GM21825 (cell line): ENCODE data around the gene USP2.

ENCODE experiments used
- ATAC-seq: cut with Tn5 transposase; IDR thresholded peaks from one replicate; pipeline ENCODE4 v1.9.1; 2021; ENCODE audit warnings: mild to moderate bottlenecking, moderate library complexity; ENCODE audit not compliant: unreplicated experiment

Gene USP2

DNA sequence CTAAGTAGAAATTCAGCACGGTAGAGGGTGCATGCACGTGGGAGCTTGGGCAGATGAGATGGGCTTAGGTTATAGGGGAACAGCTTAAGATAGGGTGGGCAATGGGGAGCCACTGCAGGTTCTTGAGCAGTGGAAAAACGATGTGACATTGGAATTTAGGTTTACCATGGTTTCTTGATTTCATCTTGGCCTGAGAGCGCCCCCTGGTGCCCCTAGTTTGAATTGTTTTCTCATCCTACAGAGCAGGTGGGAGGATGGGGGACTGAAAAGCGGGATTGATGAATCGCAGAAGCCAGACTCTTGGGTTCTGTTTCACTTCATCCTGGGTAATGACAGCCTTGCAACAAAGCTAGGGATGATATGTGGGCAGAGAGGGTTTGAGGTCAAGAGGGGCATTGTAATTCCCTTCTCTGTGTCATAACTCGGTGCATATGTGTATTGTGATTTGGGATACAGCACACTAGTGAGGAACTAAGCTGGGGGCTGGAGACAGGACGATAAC is 57.9 kb downstream of the USP2 start:
- no peak for ATAC-seq

GRCh38 chr11:119322921-119323531 is 58.5 kb downstream of the USP2 start:
- no peak for ATAC-seq

DNA sequence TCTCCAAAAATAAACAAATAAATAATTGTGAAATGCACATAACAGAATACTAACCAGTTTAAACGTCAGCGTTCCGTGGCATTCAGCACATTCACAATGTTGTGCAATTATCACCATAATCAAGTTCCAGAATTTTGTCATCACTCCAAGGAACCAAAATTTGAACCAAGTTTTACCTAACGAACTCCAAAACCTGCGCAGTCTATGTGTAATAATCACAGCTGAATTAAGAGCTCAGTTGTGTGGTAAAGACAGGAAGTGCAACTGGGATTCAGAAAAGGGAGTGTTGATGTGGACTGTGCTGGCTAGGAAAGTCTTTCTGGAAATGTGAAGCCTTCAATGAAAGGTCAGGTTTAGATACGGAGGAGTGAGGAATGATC is 59.1 kb downstream of the USP2 start:
- ATAC-seq, result no peak

DNA sequence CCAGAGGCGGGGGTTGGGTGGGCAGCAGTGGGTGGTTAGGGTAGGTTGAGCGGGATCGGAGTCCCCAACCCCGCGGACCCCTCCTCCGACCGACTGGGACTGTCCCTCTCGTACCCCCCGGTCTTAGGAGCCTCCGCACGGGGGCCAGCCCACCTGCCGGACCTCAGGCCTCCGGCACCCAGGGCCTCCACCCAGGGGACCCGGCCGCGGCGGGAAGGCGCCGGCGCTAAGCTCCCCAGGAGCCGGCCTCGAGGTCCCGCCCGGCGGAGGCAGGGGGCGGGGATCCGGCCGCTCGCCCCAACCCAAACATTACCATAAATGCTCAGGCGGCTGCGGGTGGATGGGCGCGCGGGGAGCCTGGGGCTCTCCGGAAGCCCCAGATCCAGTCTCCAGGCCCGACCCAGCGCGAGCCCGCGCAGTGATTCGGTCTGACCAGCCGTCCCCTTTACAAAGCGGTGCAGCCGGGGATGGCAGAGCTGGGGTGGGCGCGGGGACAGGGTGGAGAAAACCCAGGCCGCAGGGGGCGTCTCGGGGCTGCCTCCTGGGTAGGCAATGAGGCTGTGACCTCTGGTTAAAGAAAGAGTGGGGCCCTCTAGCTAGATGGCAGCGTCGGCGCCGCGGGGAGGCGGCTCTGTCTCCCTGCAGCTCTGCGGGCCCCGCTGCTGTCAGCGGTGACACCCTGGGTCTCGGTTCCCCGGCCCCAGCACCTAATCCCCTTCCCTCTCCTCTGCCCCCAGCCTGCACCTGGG is 60.5 kb downstream of the USP2 start:
- peak; percentile 48 for ATAC-seq

DNA sequence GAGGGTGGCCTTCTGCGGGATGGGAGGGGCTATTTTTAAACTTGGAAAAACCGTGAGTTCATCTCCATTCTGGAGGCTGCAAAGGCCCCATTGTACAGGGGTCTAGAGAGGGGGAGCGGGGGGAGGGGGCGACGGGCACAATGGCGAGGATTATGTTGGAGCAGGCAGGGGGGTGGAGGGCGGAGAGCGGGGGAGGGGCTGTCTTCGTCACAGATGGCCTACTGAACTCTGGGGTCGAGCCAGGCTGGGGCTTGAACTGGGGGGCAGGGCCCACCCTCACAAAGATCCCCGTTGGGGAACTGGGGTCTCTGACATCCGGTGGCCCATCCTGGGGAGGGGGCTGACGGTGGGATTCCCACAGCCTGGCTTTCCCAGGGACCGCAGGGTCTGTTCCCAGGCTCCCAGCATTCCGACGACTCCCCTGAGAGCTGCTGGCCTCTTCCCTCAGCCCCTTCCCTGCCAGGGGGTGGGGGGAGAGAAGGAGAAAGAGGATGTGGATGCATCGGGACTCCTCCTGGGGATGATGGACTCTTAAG is 61.2 kb downstream of the USP2 start:
- ATAC-seq, result no peak

DNA sequence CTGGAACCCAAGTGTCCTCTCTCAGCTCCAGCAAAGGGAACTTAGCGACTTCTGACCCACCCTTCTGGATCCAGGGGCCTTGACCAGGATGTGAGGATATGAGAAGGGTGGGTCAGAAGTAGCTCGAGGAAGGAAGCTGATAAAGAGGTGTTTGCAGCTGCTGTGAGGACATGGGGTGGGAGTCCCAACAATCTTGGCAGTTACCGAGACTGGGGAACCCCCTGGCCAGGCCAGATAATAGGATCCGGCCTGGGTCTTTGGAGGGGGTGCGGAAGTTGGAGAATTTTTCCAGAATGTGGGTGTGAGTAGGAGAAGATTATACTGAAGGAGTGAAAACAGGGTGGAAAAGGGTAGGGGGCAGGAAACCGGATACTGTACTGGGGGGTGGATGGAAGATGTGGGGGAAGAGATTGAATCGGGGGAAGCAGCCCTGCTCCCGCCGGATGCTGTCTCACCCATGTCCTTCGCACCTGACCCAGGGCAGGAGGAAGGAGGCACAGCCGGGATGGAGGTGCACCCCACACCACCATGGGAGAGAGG is 61.7 kb downstream of the USP2 start:
- ATAC-seq, result no peak

- ATAC-seq, result no peak
These were observed 62.3 kb downstream of the USP2 start for GRCh38 chr11:119319136-119319699.

- ATAC-seq, result no peak
These were observed 63.0 kb downstream of the USP2 start for GRCh38 chr11:119318240-119319135.

DNA sequence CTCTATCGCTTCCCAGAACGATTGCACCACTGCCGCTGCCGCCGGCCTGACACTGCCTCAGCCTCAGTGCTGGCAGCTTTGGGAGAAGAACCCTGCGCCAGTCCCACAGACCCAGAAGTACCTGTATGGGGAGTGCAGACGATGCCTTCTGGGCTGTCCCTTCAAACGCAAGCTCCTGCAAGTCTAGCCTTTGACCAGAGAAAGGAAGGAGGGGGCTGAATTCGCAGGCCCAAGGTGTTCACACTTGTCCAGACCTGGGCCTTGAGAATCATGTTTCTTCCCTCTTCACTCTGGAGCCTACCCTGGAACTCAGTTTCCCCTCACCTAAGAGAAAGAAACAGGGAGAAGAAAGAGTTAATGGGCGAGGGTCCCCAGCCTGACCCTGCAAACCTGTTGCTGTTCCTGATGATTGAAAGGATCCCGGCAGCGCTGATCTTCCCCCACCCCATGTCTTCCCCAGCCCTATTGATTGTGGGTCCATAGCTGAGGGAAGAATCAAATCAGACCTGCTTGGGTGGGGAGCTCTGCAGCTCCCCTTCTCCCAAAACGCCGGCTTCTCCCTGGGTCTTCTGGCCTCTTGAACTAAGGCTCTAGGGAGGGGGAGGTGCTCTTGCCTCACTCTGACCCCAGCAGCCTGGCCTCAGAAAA is 63.8 kb downstream of the USP2 start:
- no peak for ATAC-seq

GRCh38 chr11:119316729-119317591 is 64.5 kb downstream of the USP2 start, which contains the start of gene MCAM:
TSS of gene MCAM (minus strand) at chr11:119317130. CDS start at chr11:119317101, 29 bp downstream.
- no peak for ATAC-seq

DNA sequence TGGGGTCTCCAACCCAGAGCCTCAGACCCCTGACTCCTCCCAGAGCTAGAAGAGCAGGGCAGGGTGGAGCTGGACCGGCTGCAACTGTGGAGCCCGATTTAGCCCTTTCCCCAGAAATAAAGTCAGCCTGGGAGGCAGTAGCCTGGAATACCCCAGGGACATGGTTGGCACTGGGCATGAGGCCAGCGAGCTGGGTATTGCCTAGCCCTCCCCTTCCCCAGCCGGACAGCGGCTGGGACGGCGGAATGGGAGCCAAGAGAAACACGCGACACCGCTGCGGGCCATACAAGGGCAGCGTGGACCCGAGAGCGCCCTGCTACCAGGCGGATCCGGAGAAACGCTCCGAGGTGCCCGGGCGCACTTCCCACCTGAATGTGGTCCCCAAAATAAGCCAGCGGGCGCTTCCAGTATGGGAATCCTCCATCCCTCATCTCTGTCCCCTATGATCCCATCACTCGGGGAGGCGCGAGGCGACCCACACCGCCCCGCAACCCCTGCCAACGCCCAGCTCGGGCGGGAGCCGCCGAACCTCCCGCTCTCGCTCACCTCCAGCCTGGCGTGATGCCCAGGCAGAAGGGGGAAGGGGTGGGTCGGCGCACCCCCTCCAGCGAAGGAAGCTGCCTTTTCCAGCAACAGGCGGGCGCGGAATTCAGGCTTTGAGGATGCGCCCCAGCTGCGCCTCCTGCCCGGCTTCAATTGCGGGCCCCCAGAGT is 65.3 kb downstream of the USP2 start:
- ATAC-seq, result no peak

- ATAC-seq, result no peak
These were observed 66.1 kb downstream of the USP2 start for GRCh38 chr11:119315131-119316015.

GRCh38 chr11:119314726-119315125 is 66.8 kb downstream of the USP2 start:
- ATAC-seq, result no peak

DNA sequence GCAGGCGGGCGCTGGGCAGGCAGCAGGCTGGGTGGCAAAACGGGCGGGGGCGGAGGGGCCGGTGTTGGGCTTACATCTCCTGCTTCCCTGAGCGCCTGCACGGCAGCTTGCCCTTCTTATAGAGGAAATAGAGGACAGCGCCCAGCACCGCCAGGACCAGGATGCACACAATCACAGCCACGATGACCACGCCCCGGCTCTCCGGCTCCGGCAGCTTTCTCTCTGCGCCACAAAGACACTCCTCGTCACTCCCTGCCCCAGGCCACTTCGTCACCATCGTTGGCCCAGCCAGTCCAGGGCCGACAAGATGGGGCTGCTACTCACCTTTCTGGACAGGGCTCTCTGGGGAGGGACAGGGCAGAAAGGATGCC is 70.8 kb downstream of the USP2 start:
- ATAC-seq, result no peak

DNA sequence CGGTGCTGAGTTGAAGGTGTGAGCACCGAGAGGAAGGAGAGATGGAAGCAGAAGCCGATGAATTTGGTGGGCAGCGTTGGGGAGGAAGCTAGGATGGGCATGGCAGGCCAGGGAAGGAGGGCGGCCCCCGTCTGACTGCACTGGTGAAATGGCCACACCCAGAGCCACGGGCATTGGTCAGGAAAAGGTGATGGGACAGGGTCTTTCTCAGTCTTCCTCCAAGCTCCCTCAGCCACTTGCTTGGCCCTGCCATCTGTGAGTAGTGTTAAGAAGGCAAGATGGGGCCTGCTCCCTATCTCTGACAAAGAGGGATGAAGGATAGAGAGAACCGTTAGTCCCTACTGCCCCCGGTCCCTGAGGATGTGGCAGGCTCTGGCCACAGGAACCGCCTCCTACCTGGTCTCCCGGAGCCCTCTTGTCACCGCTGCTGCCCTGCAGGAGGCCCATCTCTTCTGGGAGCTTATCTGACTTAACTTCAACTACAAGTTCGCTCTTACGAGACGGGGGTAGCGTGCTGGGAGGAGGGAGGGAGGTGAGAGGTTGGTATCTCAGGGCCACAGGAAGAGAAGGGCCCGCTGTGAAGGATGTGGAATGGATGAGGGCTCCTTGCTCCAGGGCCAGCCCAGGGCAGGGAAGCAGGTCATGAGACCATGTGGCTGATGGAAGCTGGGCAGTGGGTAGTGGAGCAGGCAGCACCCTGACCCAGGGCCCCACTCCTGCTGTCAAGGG is 71.4 kb downstream of the USP2 start:
- ATAC-seq, result no peak

DNA sequence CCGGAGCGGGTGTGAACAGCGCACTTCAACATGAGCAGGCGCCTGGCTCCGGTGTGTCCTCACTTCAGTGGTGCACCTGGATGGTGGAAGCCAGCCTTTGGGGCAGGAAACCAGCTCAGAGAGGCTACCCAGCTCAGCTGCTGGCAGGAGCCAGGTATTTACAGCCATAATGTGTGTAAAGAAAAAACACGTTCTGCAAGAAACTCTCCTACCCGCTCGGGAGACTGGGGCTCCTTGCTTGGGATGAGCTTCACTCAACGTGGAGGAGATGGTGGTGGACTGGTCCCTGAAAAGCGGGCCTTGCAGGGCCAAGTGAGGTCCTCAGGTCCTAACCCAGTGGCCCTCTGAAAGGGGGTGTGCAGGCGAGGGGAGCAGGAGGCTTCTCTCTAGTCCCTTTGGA is 72.1 kb downstream of the USP2 start:
- no peak for ATAC-seq

GRCh38 chr11:119307974-119308373 is 73.5 kb downstream of the USP2 start:
- no peak for ATAC-seq
